ENCODE measurements around the gene RELB. TPM values are rescaled to one million over a fixed set of nuclear protein-coding genes. Genes with fewer than 3 reads are reported as not detected.

The RELB gene
- total and polyA plus RNA-seq, 2 donors (not counting 3 experiments of a cell fraction or from before 2014, with no cell fraction given) = 13.2 to 14.4 TPM

DNA sequence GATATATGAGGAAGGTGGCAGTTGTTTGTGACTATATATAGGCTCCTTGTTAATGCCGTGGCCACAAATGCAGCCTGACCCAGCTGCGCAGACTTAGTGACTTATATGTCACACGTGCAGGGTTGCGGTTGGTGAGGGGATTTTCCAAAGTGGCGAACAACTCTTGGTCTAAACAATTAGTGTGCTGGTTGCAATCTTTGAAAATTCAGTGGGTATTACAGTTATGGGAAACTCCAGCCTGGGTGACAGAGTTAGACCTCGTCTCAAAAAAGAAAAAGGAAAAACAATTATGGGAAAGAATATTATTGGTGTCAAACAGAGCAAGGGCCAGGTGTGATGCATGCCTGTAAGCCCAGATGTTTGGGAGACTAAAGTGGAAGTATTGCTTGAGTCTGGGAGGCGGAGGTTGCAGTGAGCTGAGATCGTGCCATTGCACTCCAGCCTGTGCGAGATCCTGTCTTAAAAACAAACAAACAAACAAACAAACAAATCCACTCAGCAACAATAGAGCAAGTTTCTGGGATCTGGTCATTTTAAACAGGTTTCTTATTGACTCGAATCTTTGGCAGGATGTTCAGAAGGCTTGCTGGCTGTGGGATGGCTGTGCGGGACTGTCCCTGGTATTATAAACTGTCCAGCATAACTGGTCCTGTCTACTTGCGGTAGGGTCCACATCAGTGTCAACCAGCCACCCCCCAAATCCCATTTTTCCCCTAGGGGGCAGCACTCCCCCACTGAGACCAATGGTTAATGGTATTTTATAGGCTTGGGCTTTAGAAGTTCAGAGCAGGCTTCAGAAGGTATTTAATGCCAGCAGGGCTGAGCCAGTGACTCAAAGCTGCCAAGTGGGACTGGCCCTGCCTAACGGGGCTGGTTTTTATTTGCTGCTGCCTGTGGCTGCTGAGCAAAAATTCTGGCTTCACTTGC, 15.4 kb downstream of the RELB start:
- peak; percentile 89 for FAIRE-seq
- Histone ChIP-seq H3K27ac (ENCODE audit: insufficient read depth, low read depth, low read length) (no peak overlapping the region), H3K27me3 (ENCODE audit: control insufficient read depth in 2 of 2, insufficient read depth in 2 of 2, low read length in 2 of 2) (no peaks in the 10 kb centered on the region)

More for the DNA sequence above, 15.4 kb downstream of the RELB start:
- no peak overlapping the region for H3K9ac ChIP-seq (replicated peaks; ENCODE audit: extremely low read depth, insufficient read depth, low read length)
- TF ChIP-seq EZH2 (IDR thresholded peaks at IDR 0.05; ENCODE audit: borderline replicate concordance, low read depth, low read length, severe bottlenecking) (no peak), MYC (IDR thresholded peaks at IDR 0.05; ENCODE audit: low read depth, low read length) (no peak), POLR2A (IDR thresholded peaks at IDR 0.05; ENCODE audit: low read depth, low read length) (no peak), JUN (IDR thresholded peaks at IDR 0.05; ENCODE audit: borderline replicate concordance, insufficient read depth, insufficient read length, low read depth) (no peak), FOS (IDR thresholded peaks at IDR 0.05; ENCODE audit: borderline replicate concordance, insufficient read depth, low read length) (no peak), GATA2 (IDR thresholded peaks at IDR 0.05; ENCODE audit: insufficient read depth, insufficient read length, low read depth, low read length) (no peak)
- TF ChIP-seq, protein P1, sequence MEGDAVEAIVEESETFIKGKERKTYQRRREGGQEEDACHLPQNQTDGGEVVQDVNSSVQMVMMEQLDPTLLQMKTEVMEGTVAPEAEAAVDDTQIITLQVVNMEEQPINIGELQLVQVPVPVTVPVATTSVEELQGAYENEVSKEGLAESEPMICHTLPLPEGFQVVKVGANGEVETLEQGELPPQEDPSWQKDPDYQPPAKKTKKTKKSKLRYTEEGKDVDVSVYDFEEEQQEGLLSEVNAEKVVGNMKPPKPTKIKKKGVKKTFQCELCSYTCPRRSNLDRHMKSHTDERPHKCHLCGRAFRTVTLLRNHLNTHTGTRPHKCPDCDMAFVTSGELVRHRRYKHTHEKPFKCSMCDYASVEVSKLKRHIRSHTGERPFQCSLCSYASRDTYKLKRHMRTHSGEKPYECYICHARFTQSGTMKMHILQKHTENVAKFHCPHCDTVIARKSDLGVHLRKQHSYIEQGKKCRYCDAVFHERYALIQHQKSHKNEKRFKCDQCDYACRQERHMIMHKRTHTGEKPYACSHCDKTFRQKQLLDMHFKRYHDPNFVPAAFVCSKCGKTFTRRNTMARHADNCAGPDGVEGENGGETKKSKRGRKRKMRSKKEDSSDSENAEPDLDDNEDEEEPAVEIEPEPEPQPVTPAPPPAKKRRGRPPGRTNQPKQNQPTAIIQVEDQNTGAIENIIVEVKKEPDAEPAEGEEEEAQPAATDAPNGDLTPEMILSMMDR (IDR thresholded peaks at IDR 0.05; ENCODE audit: extremely low read depth in 1 of 2, insufficient read depth in 1 of 2, low read depth in 1 of 2, low read length in 2 of 2) = peak; percentile 70 to 76
- dilution Hi-C loops (cut with MboI; ENCODE audit: extremely low pct_ligation_motif_present, low sequenced_read_pairs) = no loop called here
- no TSS peak for BruUV-seq (replicated peaks)
- no peak overlapping the region for H3K4me2 ChIP-seq (ENCODE audit: insufficient read depth, low read length)
- peak; percentile 74 for DNase-seq (ENCODE audit: low read depth, low spot score)
- no peaks in the 10 kb centered on the region for H3K4me1 ChIP-seq (ENCODE audit: control insufficient read depth, extremely low read depth, insufficient read depth, low read length)
- peaks cover 0 to 4% of the 10 kb centered on the region in 2 experiments for H3K36me3 ChIP-seq (ENCODE audit: control insufficient read depth in 2 of 2, extremely low read depth in 1 of 2, insufficient read depth in 2 of 2, low read length in 2 of 2)
- H3K9me3 ChIP-seq (replicated peaks; ENCODE audit: control insufficient read depth, insufficient read depth, low read length) = no peaks in the 10 kb centered on the region
- no peaks in the 10 kb centered on the region for H4K20me1 ChIP-seq (replicated peaks; ENCODE audit: control insufficient read depth, extremely low read depth, insufficient read depth, low read length)
- H3K79me2 ChIP-seq (ENCODE audit: control insufficient read depth, insufficient read depth, low read length) = no peaks in the 10 kb centered on the region
- ChIA-PET CTCF (interaction anchor here (0.6 to 1.0 kb wide), 6 partner anchors 22 to 322 kb away, joined by 4 to 6 read pairs (median 5); partner anchors contain the start of gene CLASRP), POLR2A (no interaction called here)
- H2AFZ ChIP-seq (ENCODE audit: low read depth, low read length) = no peak overlapping the region
- intact Hi-C loops (cut with micrococcal nuclease) = loop anchor here (1.0 kb wide), 3 partner anchors 43 to 322 kb away; no protein-coding TSS in a partner anchor
- no peak overlapping the region for H3K4me3 ChIP-seq (replicated peaks in 1 of 3; ENCODE audit: insufficient read depth in 1 of 3, low read depth in 1 of 3, low read length in 3 of 3)
- H3K9me1 ChIP-seq (replicated peaks; ENCODE audit: control insufficient read depth, extremely low read depth, insufficient read depth, low read length) = no peaks in the 10 kb centered on the region
